ENCODE data around the gene CEBPZ.

- TF ChIP-seq HMGXB4 (CRISPR knock-in tag; IDR thresholded peaks at IDR 0.05): no peak
- no peak for TF ChIP-seq CTCF (IDR thresholded peaks at IDR 0.05)
- TF ChIP-seq USF2 (CRISPR knock-in tag; IDR thresholded peaks at IDR 0.05): no peak
- no peak for TF ChIP-seq ZNF423 (CRISPR knock-in tag; IDR thresholded peaks at IDR 0.05)
- no peak for TF ChIP-seq ESRRA (CRISPR knock-in tag; IDR thresholded peaks at IDR 0.05; ENCODE audit: borderline replicate concordance)
- TF ChIP-seq MAX (CRISPR knock-in tag; IDR thresholded peaks at IDR 0.05): no peak
- TF ChIP-seq CBFB (CRISPR knock-in tag; IDR thresholded peaks at IDR 0.05; ENCODE audit: low read depth): no peak
- no peak for TF ChIP-seq JAZF1 (CRISPR knock-in tag; IDR thresholded peaks at IDR 0.05)
- TF ChIP-seq ATF1 (CRISPR knock-in tag; IDR thresholded peaks at IDR 0.05): no peak
- no peak for TF ChIP-seq SMAD4 (CRISPR knock-in tag; IDR thresholded peaks at IDR 0.05)
- no peak for TF ChIP-seq E2F1 (CRISPR knock-in tag; IDR thresholded peaks at IDR 0.05)
Measured at GRCh38 chr2:37274359-37274965, 43.1 kb upstream of the CEBPZ start.
